Activated B cell treated with CpG ODN at 0.5 μM for 24 hours (primary cell): Measurements from ENCODE around the gene ARID3B. TPM values are rescaled to one million over a fixed set of nuclear protein-coding genes. Genes with fewer than 3 reads are reported as not detected.

ENCODE experiments used
- ATAC-seq: fragments of 200-7000 bp; cut with Tn5 transposase; one replicate; pipeline ENCODE4 v1.10.0; 2021; ENCODE audit warnings: low read depth, mild to moderate bottlenecking, moderate library complexity
- CTCF ChIA-PET: fragments of 350-600 bp; sonication (Branson Sonifier 250); formaldehyde crosslinking; loops from one replicate; lab custom pipeline; 2021; ENCODE audit warnings: antibody characterized with exemption; lab: Charles Lee
- POLR2A ChIA-PET: fragments of 350-600 bp; sonication (Branson Sonifier 250); formaldehyde crosslinking; loops from one replicate; lab custom pipeline; 2021; ENCODE audit warnings: antibody characterized with exemption; lab: Charles Lee
- DNase-seq: peaks from one replicate; pipeline ENCODE4 v3.0.0; 2022
- H3K27ac Mint-ChIP-seq: one replicate; pipeline ENCODE4 v1.8.0; 2020; ENCODE audit warnings: mixed read lengths
- H3K27me3 Mint-ChIP-seq: one replicate; pipeline ENCODE4 v1.8.0; 2021; ENCODE audit warnings: mixed read lengths
- H3K36me3 Mint-ChIP-seq: one replicate; pipeline ENCODE4 v1.8.0; 2021; ENCODE audit warnings: low read depth, mixed read lengths
- H3K4me1 Mint-ChIP-seq: one replicate; pipeline ENCODE4 v1.8.0; 2021; ENCODE audit warnings: mixed read lengths
- H3K4me3 Mint-ChIP-seq: one replicate; pipeline ENCODE4 v1.8.0; 2020; ENCODE audit warnings: mild to moderate bottlenecking, mixed read lengths
- H3K9me3 Mint-ChIP-seq: one replicate; pipeline ENCODE4 v1.8.0; 2020; ENCODE audit warnings: mixed read lengths
- CTCF ChIP-seq: fragments of 200-600 bp; IDR thresholded peaks from one replicate; pipeline ENCODE4 v1.8.0; 2022; ENCODE audit warnings: antibody characterized with exemption, mild to moderate bottlenecking
- intact Hi-C: fragments of 100-400 bp; cut with micrococcal nuclease; formaldehyde crosslinking; loops from one replicate; pipeline ENCODE4 v1.15.1; 2024
- total RNA-seq: library from RNA; stranded (reverse); gene quantifications from 2 replicates; pipeline ENCODE4 v1.2.3, GENCODE V29; 2022

Gene ARID3B
- total RNA-seq, 1 donor from 2014 or later = 26.9 TPM

- H3K27me3 Mint-ChIP-seq = no peaks in the 10 kb centered on the region
- H3K27ac Mint-ChIP-seq = no peak overlapping the region
- POLR2A ChIA-PET = no interaction called here
- CTCF ChIA-PET = no interaction called here
- no peaks in the 10 kb centered on the region for H3K4me1 Mint-ChIP-seq
- no peaks in the 10 kb centered on the region for H3K9me3 Mint-ChIP-seq
- H3K36me3 Mint-ChIP-seq = no peaks in the 10 kb centered on the region
- no peak overlapping the region for H3K4me3 Mint-ChIP-seq
- no peak for TF ChIP-seq CTCF
- intact Hi-C loops = no loop called here
- DNase-seq (no peak), ATAC-seq (no peak)
These were observed 17.0 kb upstream of the ARID3B start for GRCh38 chr15:74523982-74524381.

GRCh38 chr15:74525309-74525708 is 15.7 kb upstream of the ARID3B start:
- Mint-ChIP-seq H3K27ac (no peak overlapping the region), H3K4me3 (no peak overlapping the region), H3K36me3 (no peaks in the 10 kb centered on the region), H3K4me1 (no peaks in the 10 kb centered on the region), H3K27me3 (no peaks in the 10 kb centered on the region), H3K9me3 (no peaks in the 10 kb centered on the region)
- ATAC-seq = no peak
- ChIA-PET POLR2A (no interaction called here), CTCF (no interaction called here)
- no peak for DNase-seq
- intact Hi-C loops = no loop called here
- TF ChIP-seq CTCF = no peak

GRCh38 chr15:74525945-74526344 is 15.1 kb upstream of the ARID3B start:
- no peaks in the 10 kb centered on the region for H3K27me3 Mint-ChIP-seq
- no peaks in the 10 kb centered on the region for H3K36me3 Mint-ChIP-seq
- CTCF ChIA-PET = no interaction called here
- no peaks in the 10 kb centered on the region for H3K4me1 Mint-ChIP-seq
- ATAC-seq (no peak), DNase-seq (no peak)
- no peak overlapping the region for H3K27ac Mint-ChIP-seq
- no peaks in the 10 kb centered on the region for H3K9me3 Mint-ChIP-seq
- no peak for TF ChIP-seq CTCF
- intact Hi-C loops = no loop called here
- no peak overlapping the region for H3K4me3 Mint-ChIP-seq
- POLR2A ChIA-PET = no interaction called here

- POLR2A ChIA-PET = no interaction called here
These were observed 12.1 kb upstream of the ARID3B start for GRCh38 chr15:74528876-74529275.

GRCh38 chr15:74529921-74530320 is 11.1 kb upstream of the ARID3B start:
- CTCF ChIA-PET = no interaction called here
- H3K9me3 Mint-ChIP-seq = no peaks in the 10 kb centered on the region
- H3K4me3 Mint-ChIP-seq = no peak overlapping the region
- TF ChIP-seq CTCF = no peak
- H3K36me3 Mint-ChIP-seq = no peaks in the 10 kb centered on the region
- ATAC-seq (no peak), DNase-seq (no peak)
- H3K4me1 Mint-ChIP-seq = no peaks in the 10 kb centered on the region
- no peaks in the 10 kb centered on the region for H3K27me3 Mint-ChIP-seq
- H3K27ac Mint-ChIP-seq = no peak overlapping the region
- intact Hi-C loops = no loop called here
- POLR2A ChIA-PET = no interaction called here

More at GRCh38 chr15:74528876-74529275, 12.1 kb upstream of the ARID3B start:
- no peaks in the 10 kb centered on the region for H3K4me1 Mint-ChIP-seq
- no peak for DNase-seq
- H3K36me3 Mint-ChIP-seq = no peaks in the 10 kb centered on the region
- H3K9me3 Mint-ChIP-seq = no peaks in the 10 kb centered on the region
- no peak for TF ChIP-seq CTCF
- no peak overlapping the region for H3K4me3 Mint-ChIP-seq
- no peak for ATAC-seq
- CTCF ChIA-PET = no interaction called here
- intact Hi-C loops = no loop called here
- H3K27ac Mint-ChIP-seq = no peak overlapping the region
- H3K27me3 Mint-ChIP-seq = no peaks in the 10 kb centered on the region
